Kidney epithelial cell (primary cell): Measurements from ENCODE around the gene SPG7. TPM values are rescaled to one million over a fixed set of nuclear protein-coding genes. Genes with fewer than 3 reads are reported as not detected.
"Not testable (repeated sequence)": the region's sequence is repeated elsewhere in the genome, so short reads cannot be mapped to it uniquely, and the experiment has no call there.

Experiments
- DNase-seq: peaks from one replicate; pipeline ENCODE4 v3.0.0-alpha.2; 2010; ENCODE audit warnings: low read depth
- H3K27me3 ChIP-seq: 2 replicates; pipeline ENCODE4 v1.6.0; 2011; ENCODE audit warnings: low read length; ENCODE audit not compliant: control insufficient read depth, insufficient read depth
- H3K36me3 ChIP-seq: 2 replicates; pipeline ENCODE4 v1.5.1; 2011; ENCODE audit warnings: low read length; ENCODE audit not compliant: control insufficient read depth, insufficient read depth
- H3K4me3 ChIP-seq: 2 replicates; pipeline ENCODE4 v1.5.1; 2011; ENCODE audit warnings: low read depth, mild to moderate bottlenecking, control low read depth, low read length
- total RNA-seq: library from RNA; depleted of rRNA; stranded (reverse); fragments of >200 nt; gene quantifications from 2 replicates; pipeline ENCODE4 v1.2.3, GENCODE V29; 2015
- TF ChIP-seq, protein P1 (sequence below): IDR thresholded peaks from 2 replicates; pipeline ENCODE4 v1.5.1; 2011; ENCODE audit warnings: mild to moderate bottlenecking, moderate library complexity, low read length, control low read depth, inconsistent platforms; ENCODE audit not compliant: insufficient read depth, poor library complexity, severe bottlenecking

The SPG7 gene
- total RNA-seq, 1 donor from 2014 or later, result 144 TPM

DNA sequence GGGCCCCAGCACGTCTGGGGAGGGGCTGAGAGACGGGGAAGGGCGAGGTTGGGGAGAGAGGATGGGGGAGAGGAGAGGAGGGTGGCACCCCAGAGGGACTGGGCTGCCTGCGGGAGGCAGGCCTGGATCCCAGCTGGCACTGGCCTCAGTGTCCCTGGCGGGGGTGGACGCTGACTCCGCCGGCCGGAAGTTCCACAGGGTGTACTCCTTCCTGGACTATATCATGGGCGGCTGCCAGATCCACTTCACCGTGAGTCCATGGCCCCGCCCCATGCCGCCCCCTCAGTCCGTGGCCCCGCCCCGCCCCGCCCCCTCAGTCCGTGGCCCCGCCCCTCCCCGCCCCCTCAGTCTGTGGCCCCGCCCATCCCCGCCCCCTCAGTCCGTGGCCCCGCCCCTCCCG lies 78.7 kb downstream of the SPG7 start:
- TF ChIP-seq, protein P1, sequence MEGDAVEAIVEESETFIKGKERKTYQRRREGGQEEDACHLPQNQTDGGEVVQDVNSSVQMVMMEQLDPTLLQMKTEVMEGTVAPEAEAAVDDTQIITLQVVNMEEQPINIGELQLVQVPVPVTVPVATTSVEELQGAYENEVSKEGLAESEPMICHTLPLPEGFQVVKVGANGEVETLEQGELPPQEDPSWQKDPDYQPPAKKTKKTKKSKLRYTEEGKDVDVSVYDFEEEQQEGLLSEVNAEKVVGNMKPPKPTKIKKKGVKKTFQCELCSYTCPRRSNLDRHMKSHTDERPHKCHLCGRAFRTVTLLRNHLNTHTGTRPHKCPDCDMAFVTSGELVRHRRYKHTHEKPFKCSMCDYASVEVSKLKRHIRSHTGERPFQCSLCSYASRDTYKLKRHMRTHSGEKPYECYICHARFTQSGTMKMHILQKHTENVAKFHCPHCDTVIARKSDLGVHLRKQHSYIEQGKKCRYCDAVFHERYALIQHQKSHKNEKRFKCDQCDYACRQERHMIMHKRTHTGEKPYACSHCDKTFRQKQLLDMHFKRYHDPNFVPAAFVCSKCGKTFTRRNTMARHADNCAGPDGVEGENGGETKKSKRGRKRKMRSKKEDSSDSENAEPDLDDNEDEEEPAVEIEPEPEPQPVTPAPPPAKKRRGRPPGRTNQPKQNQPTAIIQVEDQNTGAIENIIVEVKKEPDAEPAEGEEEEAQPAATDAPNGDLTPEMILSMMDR, result no peak
- no peaks in the 10 kb centered on the region for H3K27me3 ChIP-seq
- no peaks in the 10 kb centered on the region for H3K36me3 ChIP-seq
- no peak overlapping the region for H3K4me3 ChIP-seq
- DNase-seq, result no peak

- H3K27me3 ChIP-seq, H3K4me3 ChIP-seq, DNase-seq, H3K36me3 ChIP-seq: not testable (repeated sequence)
These were observed 79.5 kb downstream of the SPG7 start for GRCh38 chr16:89587676-89588075.

- no peaks in the 10 kb centered on the region for H3K36me3 ChIP-seq
- no peak overlapping the region for H3K4me3 ChIP-seq
- TF ChIP-seq, protein P1, result no peak
- H3K27me3 ChIP-seq, result no peaks in the 10 kb centered on the region
- no peak for DNase-seq
These were observed 80.4 kb downstream of the SPG7 start for GRCh38 chr16:89588413-89589109.

DNA sequence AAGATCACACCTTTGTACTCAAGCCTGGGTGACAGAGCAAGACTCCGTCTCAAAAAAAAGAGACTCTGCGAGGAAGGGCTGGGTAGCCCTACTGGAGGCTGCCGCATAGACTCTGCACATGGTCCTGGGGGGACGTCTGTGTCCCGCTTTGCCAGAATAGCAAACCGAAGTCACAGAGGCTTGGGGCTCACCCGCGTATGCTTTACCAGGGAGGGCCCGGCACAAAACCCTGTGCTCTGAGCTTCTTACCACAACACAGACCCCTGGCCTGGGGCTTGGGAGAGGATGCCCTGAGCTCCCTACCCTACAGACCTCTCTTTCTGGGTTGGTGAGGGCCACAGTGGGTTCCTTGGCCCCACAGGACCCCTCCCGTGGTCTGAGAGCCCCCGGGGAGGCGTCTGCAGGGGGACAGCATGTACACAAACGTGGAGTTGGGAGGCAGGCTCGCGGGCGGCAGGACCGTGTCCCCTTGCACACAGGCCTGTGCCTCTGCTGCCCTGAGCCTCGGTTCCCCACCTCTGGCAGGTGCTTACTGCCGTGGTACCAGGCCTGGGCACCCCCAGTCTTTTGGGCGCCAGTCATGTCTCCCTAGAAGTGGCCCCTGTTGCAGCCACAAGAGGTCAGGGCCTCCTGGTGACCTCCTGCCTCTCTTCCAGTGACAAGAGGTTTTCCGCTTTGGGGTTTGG lies 81.2 kb downstream of the SPG7 start:
- Histone ChIP-seq H3K27me3 (no peaks in the 10 kb centered on the region), H3K4me3 (no peak overlapping the region), H3K36me3 (no peaks in the 10 kb centered on the region)
- TF ChIP-seq, protein P1, result no peak
- no peak for DNase-seq

GRCh38 chr16:89593841-89594240 lies 85.6 kb downstream of the SPG7 start:
- Histone ChIP-seq H3K36me3 (no peaks in the 10 kb centered on the region), H3K4me3 (no peak overlapping the region), H3K27me3 (no peaks in the 10 kb centered on the region)
- DNase-seq, result no peak
- TF ChIP-seq, protein P1, result no peak

- TF ChIP-seq, protein P1, result no peak
These were observed 87.3 kb downstream of the SPG7 start for GRCh38 chr16:89595330-89596060.

More at GRCh38 chr16:89595330-89596060, 87.3 kb downstream of the SPG7 start:
- Histone ChIP-seq H3K36me3 (no peaks in the 10 kb centered on the region), H3K27me3 (no peaks in the 10 kb centered on the region), H3K4me3 (no peak overlapping the region)
- no peak for DNase-seq
